ENCODE measurements around the gene GPR3.

DNA sequence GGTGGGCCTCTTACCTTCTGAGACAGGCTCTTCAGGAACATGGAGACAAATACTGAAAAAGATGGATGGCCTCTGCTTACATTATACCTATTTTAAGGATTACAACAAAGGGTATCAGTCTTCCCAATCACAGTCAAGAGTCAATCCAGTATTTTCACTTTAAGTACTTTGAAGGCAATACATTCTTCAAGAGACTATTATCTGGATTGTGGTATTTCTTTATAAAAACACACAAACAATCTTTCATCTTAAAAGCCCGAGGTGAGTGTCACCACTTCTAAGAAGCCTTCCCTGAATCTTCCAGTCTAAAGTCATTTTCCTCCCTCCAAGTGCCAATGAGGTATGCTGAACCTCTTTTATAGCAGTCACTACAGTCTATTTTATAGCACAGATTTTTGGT lies 52.2 kb downstream of the GPR3 start:
- TF ChIP-seq, protein P1, sequence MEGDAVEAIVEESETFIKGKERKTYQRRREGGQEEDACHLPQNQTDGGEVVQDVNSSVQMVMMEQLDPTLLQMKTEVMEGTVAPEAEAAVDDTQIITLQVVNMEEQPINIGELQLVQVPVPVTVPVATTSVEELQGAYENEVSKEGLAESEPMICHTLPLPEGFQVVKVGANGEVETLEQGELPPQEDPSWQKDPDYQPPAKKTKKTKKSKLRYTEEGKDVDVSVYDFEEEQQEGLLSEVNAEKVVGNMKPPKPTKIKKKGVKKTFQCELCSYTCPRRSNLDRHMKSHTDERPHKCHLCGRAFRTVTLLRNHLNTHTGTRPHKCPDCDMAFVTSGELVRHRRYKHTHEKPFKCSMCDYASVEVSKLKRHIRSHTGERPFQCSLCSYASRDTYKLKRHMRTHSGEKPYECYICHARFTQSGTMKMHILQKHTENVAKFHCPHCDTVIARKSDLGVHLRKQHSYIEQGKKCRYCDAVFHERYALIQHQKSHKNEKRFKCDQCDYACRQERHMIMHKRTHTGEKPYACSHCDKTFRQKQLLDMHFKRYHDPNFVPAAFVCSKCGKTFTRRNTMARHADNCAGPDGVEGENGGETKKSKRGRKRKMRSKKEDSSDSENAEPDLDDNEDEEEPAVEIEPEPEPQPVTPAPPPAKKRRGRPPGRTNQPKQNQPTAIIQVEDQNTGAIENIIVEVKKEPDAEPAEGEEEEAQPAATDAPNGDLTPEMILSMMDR (IDR thresholded peaks at IDR 0.05; ENCODE audit: insufficient read depth, low read length, poor library complexity, severe bottlenecking) = no peak
- no peak for TF ChIP-seq EZH2phosphoT487 (conservative IDR thresholded peaks at IDR 0.05; ENCODE audit: low read length)

Data from SU-DHL-6 (cell line).